Measurements from ENCODE around the gene TMEM59L. TPM values are rescaled to one million over a fixed set of nuclear protein-coding genes. Genes with fewer than 3 reads are reported as not detected.

The TMEM59L gene
- total and polyA plus RNA-seq, 3 donors from 2014 or later: 4.3 to 7.0 (median 4.5) TPM

DNA sequence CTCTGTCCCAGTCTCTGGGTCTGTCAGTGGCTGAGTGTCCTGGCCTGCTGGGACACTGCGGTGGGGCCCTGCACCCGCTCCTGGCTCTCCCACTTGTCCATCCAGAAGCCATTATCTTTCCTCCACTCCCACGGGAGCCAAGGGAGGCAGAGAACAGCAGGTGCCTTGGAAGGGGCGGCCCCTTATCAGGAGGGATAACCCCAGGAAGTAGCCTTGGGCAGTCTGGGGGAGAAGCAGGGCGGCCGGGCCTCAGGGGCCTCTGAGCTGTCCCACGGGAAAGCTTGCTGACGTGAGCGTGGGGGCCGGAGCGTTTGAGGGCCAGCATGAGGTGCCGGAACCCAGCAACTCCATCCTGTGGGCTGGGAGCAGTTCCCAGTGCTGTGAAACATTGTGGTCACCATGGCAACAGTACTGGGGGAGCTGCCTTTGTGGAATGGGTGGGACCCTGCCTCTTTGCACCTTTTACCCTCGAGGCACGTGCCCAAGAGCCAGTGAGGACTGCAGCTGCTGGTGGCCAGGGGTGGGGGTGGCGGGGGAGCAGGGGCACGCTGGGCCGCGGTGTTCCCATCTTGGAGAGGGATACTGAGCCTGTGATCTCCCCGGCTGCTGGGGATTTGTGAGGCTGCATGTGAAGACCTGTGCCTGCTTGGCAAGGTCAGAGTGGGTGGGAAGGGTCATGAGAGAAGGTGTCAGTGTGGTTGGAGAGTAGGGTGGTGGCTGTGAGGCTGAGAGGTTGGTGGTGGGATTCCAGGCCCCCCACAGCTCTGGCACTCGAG is 45.1 kb downstream of the TMEM59L start:
- Histone ChIP-seq H3K36me3 (ENCODE audit: low read depth, missing control alignments) (no peaks in the 10 kb centered on the region), H3K27ac (peak overlapping the region; percentile 26 to 68), H3K27me3 (no peaks in the 10 kb centered on the region), H3K9me3 (no peaks in the 10 kb centered on the region), H3K4me1 (peaks cover 49% of the 10 kb centered on the region), H3K4me3 (no peak overlapping the region)
- no peak for TF ChIP-seq POLR2A (IDR thresholded peaks at IDR 0.05)
- TF ChIP-seq, protein P1, sequence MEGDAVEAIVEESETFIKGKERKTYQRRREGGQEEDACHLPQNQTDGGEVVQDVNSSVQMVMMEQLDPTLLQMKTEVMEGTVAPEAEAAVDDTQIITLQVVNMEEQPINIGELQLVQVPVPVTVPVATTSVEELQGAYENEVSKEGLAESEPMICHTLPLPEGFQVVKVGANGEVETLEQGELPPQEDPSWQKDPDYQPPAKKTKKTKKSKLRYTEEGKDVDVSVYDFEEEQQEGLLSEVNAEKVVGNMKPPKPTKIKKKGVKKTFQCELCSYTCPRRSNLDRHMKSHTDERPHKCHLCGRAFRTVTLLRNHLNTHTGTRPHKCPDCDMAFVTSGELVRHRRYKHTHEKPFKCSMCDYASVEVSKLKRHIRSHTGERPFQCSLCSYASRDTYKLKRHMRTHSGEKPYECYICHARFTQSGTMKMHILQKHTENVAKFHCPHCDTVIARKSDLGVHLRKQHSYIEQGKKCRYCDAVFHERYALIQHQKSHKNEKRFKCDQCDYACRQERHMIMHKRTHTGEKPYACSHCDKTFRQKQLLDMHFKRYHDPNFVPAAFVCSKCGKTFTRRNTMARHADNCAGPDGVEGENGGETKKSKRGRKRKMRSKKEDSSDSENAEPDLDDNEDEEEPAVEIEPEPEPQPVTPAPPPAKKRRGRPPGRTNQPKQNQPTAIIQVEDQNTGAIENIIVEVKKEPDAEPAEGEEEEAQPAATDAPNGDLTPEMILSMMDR (IDR thresholded peaks at IDR 0.05): no peak
- intact Hi-C loops (cut with DNase I; ENCODE audit: low total_unique reads): no loop called here
- whole genome bisulfite sequencing, 2 donors: 38 to 49% methylated on average over 11 to 20 of the region's 20 CpGs
- peak; percentile 95 for DNase-seq

GRCh38 chr19:18658366-18658855 is 45.7 kb downstream of the TMEM59L start:
- intact Hi-C loops (cut with DNase I; ENCODE audit: low total_unique reads): no loop called here
- Histone ChIP-seq H3K27ac (peak overlapping the region; percentile 26 to 68), H3K9me3 (no peaks in the 10 kb centered on the region), H3K27me3 (no peaks in the 10 kb centered on the region), H3K4me3 (no peak overlapping the region), H3K36me3 (ENCODE audit: low read depth, missing control alignments) (no peaks in the 10 kb centered on the region), H3K4me1 (peaks cover 49% of the 10 kb centered on the region)
- TF ChIP-seq, protein P1 (IDR thresholded peaks at IDR 0.05): no peak
- no peak for TF ChIP-seq POLR2A (IDR thresholded peaks at IDR 0.05)
- 76 to 78% methylated on average over 4 of the region's 4 CpGs for WGBS, 2 donors
- no peak for DNase-seq

DNA sequence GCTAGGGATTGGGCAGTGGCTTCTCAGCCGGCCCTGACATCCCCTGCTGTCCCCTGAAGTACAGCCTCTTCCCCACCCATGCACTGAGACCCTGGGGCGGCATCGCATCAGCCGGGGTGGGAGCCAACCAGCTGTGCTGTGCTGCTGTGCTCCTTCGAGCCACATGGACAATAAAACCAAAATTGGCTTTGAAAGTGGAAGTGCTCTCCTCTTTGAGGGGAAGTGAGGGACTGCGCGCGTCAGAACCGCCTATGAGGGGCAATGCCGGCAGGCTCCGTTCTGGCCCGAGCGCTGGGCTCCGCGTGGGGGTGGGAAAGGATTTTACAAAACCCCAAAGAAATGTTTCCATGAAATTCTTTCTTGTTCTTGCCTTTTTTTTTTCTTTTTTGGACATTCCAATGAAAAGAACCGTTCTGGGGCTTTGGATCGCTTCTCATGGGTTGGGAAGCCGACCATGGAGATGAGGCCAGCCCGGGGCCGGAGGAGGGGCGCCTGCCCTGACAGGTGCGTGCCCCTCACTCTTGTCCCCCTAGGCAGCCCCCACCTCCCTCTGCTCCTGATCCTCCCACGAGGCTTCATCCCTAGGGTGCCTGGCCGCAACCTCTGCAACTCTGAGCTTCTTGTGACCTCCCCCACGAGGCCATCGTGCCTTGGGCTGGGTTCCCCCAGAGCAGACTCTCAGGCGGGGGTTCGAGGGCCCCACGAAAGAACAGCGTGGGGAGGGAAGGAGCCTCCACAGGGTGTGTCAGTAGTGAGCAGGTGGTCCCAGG is 46.8 kb downstream of the TMEM59L start:
- Histone ChIP-seq H3K9me3 (no peaks in the 10 kb centered on the region), H3K27ac (peak overlapping the region; percentile 26 to 68), H3K27me3 (no peaks in the 10 kb centered on the region), H3K4me3 (no peak overlapping the region), H3K4me1 (peaks cover 49% of the 10 kb centered on the region), H3K36me3 (ENCODE audit: low read depth, missing control alignments) (no peaks in the 10 kb centered on the region)
- intact Hi-C loops (cut with DNase I; ENCODE audit: low total_unique reads): no loop called here
- TF ChIP-seq POLR2A (IDR thresholded peaks at IDR 0.05): no peak
- TF ChIP-seq, protein P1 (IDR thresholded peaks at IDR 0.05): no peak
- 34 to 50% methylated on average over 21 to 30 of the region's 30 CpGs for WGBS, 2 donors
- DNase-seq: no peak

- no peak overlapping the region for H3K4me3 ChIP-seq
- TF ChIP-seq POLR2A (IDR thresholded peaks at IDR 0.05): no peak
- TF ChIP-seq, protein P1 (IDR thresholded peaks at IDR 0.05): no peak
- no peaks in the 10 kb centered on the region for H3K9me3 ChIP-seq
- no peak for DNase-seq
- no peaks in the 10 kb centered on the region for H3K27me3 ChIP-seq
- H3K27ac ChIP-seq: peak overlapping the region; percentile 26 to 68
- no peaks in the 10 kb centered on the region for H3K36me3 ChIP-seq (ENCODE audit: low read depth, missing control alignments)
- WGBS, 2 donors: 70 to 76% methylated on average over 8 to 36 of the region's 37 CpGs
- intact Hi-C loops (cut with DNase I; ENCODE audit: low total_unique reads): no loop called here
- H3K4me1 ChIP-seq: peaks cover 49% of the 10 kb centered on the region
Measured at GRCh38 chr19:18660051-18660910, 47.6 kb downstream of the TMEM59L start.
